ENCODE measurements around the gene HDDC3. TPM values are rescaled to one million over a fixed set of nuclear protein-coding genes. Genes with fewer than 3 reads are reported as not detected.

Gene HDDC3
- total and polyA plus RNA-seq, 9 of the 15 experiments (the other 6 are each of a cell fraction or from before 2014, with no cell fraction given) = 14.9 to 55.8 (median 36.9) TPM

- TF ChIP-seq HMGXB4 (CRISPR knock-in tag; IDR thresholded peaks at IDR 0.05) (no peak; the same call in 1 of the 2 replicates), CTCF (IDR thresholded peaks at IDR 0.05 in 2 of 3, conservative IDR thresholded peaks at IDR 0.05 in 1 of 3; ENCODE audit: insufficient read depth in 2 of 3, low read depth in 1 of 3, low read length in 3 of 3) (peak; percentile 61 to 77 (median 69)), ZNF408 (CRISPR knock-in tag; IDR thresholded peaks at IDR 0.05; ENCODE audit: low read depth) (no peak), UBTF (IDR thresholded peaks at IDR 0.05; ENCODE audit: borderline replicate concordance in 1 of 2, low read depth in 2 of 2, low read length in 2 of 2) (peak in 1 of 2 experiments; percentile 82; a peak in 2 of 4 replicates), DLX4 (CRISPR knock-in tag; IDR thresholded peaks at IDR 0.05) (no peak), ATF7 (IDR thresholded peaks at IDR 0.05) (no peak; the same call in 1 of the 2 replicates), NFYB (IDR thresholded peaks at IDR 0.05; ENCODE audit: extremely low read depth, insufficient read length) (no peak), ZNF184 (CRISPR knock-in tag; IDR thresholded peaks at IDR 0.05) (no peak), ZNF133 (CRISPR knock-in tag; IDR thresholded peaks at IDR 0.05) (no peak), HMG20B (CRISPR knock-in tag; IDR thresholded peaks at IDR 0.05) (no peak), TSHZ1 (CRISPR knock-in tag; IDR thresholded peaks at IDR 0.05) (no peak)
Measured at GRCh38 chr15:90902040-90902839, 30.1 kb downstream of the HDDC3 start (continued).
